GM21526 (cell line): Measurements from ENCODE around the gene CACNG4.
"Not testable (repeated sequence)": the region's sequence is repeated elsewhere in the genome, so short reads cannot be mapped to it uniquely, and the experiment has no call there.

Experiments
- ATAC-seq: cut with Tn5 transposase; IDR thresholded peaks from one replicate; pipeline ENCODE4 v1.9.1; 2021; ENCODE audit warnings: moderate library complexity; ENCODE audit not compliant: unreplicated experiment, low FRiP score

CACNG4 gene

GRCh38 chr17:66959641-66960375, 4.7 kb upstream of the CACNG4 start:
- no peak for ATAC-seq

- ATAC-seq = no peak
Measured at GRCh38 chr17:66960613-66961012, 3.9 kb upstream of the CACNG4 start.

- no peak for ATAC-seq
Measured at GRCh38 chr17:66963521-66963908, 992 bp upstream of the CACNG4 start.

GRCh38 chr17:66964930-66965800, 658 bp downstream of the CACNG4 start:
- no peak for ATAC-seq

GRCh38 chr17:66965801-66966262, 1.3 kb downstream of the CACNG4 start:
- no peak for ATAC-seq

- ATAC-seq = no peak
Measured at GRCh38 chr17:66966298-66966697, 1.8 kb downstream of the CACNG4 start.

GRCh38 chr17:66966704-66967418, 2.4 kb downstream of the CACNG4 start:
- no peak for ATAC-seq

- no peak for ATAC-seq
Measured at GRCh38 chr17:66967837-66968543, 3.5 kb downstream of the CACNG4 start.

GRCh38 chr17:66968916-66969315, 4.4 kb downstream of the CACNG4 start:
- no peak for ATAC-seq

- ATAC-seq = no peak
Measured at GRCh38 chr17:66970140-66970539, 5.6 kb downstream of the CACNG4 start.

GRCh38 chr17:66970797-66971196, 6.3 kb downstream of the CACNG4 start:
- ATAC-seq = no peak

- no peak for ATAC-seq
Measured at GRCh38 chr17:66971264-66971663, 6.8 kb downstream of the CACNG4 start.

- ATAC-seq = no peak
Measured at GRCh38 chr17:66971730-66972441, 7.4 kb downstream of the CACNG4 start.

- ATAC-seq = not testable (repeated sequence)
Measured at GRCh38 chr17:66972442-66972830, 7.9 kb downstream of the CACNG4 start.

GRCh38 chr17:66975188-66975587, 10.7 kb downstream of the CACNG4 start:
- no peak for ATAC-seq

GRCh38 chr17:66975614-66976378, 11.3 kb downstream of the CACNG4 start:
- no peak for ATAC-seq

GRCh38 chr17:66976379-66976663, 11.8 kb downstream of the CACNG4 start:
- no peak for ATAC-seq

GRCh38 chr17:66976781-66977201, 12.3 kb downstream of the CACNG4 start:
- ATAC-seq = no peak

GRCh38 chr17:66978514-66979061, 14.1 kb downstream of the CACNG4 start:
- no peak for ATAC-seq
